ENCODE results near the gene PSD.

DNA sequence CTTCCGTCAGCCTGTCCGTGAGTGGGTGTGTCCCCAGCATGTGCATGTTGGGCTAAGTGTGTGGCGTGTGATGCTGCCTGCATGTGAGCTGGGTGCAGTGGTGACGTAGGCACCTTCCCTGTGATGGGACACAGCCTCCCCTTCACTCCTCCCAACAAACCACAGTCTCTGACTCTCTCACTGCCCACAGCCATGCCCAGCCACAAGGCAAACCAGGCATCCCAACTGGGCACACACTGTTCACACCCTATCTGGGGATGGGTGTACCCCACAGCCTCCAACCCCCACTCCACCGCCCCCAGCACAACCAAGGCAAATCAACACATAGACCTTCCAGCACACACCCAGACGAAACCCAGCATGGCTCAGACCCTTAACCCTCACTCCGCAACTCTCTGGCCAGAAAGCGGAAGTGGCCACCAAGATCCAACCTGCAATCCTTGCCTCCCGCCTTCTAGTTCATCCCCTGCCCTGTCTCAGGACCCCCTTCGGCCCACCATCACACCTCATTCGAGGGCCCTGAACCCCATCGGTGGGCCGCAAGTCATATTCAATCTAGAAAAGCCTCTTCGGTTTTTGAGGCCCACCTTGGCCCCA lies 10.4 kb downstream of the PSD start:
- TF ChIP-seq, protein P1, sequence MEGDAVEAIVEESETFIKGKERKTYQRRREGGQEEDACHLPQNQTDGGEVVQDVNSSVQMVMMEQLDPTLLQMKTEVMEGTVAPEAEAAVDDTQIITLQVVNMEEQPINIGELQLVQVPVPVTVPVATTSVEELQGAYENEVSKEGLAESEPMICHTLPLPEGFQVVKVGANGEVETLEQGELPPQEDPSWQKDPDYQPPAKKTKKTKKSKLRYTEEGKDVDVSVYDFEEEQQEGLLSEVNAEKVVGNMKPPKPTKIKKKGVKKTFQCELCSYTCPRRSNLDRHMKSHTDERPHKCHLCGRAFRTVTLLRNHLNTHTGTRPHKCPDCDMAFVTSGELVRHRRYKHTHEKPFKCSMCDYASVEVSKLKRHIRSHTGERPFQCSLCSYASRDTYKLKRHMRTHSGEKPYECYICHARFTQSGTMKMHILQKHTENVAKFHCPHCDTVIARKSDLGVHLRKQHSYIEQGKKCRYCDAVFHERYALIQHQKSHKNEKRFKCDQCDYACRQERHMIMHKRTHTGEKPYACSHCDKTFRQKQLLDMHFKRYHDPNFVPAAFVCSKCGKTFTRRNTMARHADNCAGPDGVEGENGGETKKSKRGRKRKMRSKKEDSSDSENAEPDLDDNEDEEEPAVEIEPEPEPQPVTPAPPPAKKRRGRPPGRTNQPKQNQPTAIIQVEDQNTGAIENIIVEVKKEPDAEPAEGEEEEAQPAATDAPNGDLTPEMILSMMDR (conservative IDR thresholded peaks at IDR 0.05): no peak
- no peak for TF ChIP-seq EZH2 (IDR thresholded peaks at IDR 0.05; ENCODE audit: low read depth)

Measured in PC-9 (cell line).